ENCODE data around the gene NTNG1.

DNA sequence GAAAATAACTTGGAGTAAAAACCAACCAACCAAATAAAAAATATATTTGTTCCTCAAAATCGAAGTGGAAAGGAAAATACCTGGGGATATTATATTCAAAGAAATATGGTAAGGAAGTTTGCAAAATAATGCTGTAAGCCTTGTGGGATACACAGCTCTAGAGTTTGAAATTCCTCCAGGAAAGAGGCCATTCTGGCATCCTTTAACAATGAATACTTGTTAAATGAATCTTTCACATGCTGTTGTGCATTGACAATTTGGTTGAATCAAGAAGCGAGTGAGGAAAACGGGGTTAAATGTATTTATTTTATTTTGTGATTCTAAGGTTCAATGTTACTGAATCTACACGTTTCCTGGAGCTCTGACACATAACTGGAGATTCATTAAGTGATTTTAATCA is 30.5 kb upstream of the NTNG1 start:
- TF ChIP-seq GATA2 (IDR thresholded peaks at IDR 0.05; ENCODE audit: low read depth, low read length) (no peak), GATA3 (IDR thresholded peaks at IDR 0.05; ENCODE audit: low read depth, low read length) (no peak)

All from SH-SY5Y (cell line).